ENCODE measurements around the gene MAP4K5. TPM values are rescaled to one million over a fixed set of nuclear protein-coding genes. Genes with fewer than 3 reads are reported as not detected.

MAP4K5 gene
- total RNA-seq, 2 donors from 2014 or later: 45.0 to 60.3 TPM

GRCh38 chr14:50373959-50374358 lies 158.4 kb downstream of the MAP4K5 start:
- H3K9me3 ChIP-seq (ENCODE audit: control insufficient read depth, low read length): no peaks in the 10 kb centered on the region
- H3K27ac Mint-ChIP-seq: no peak overlapping the region
- no peak overlapping the region for H3K27ac ChIP-seq (ENCODE audit: low read depth, low read length)
- H3K9me3 Mint-ChIP-seq: peaks cover 4% of the 10 kb centered on the region
- no peak for DNase-seq
- no peaks in the 10 kb centered on the region for H3K27me3 ChIP-seq (ENCODE audit: control insufficient read depth, insufficient read depth, low read length, poor library complexity, severe bottlenecking)
- no peak overlapping the region for H3K9ac ChIP-seq (ENCODE audit: extremely low read depth, low read length, poor library complexity, severe bottlenecking)
- no peaks in the 10 kb centered on the region for H3K4me1 ChIP-seq (ENCODE audit: control insufficient read depth, insufficient read depth, low read length)
- TF ChIP-seq CTCF (conservative IDR thresholded peaks at IDR 0.05): no peak
- no peak overlapping the region for H3K4me3 Mint-ChIP-seq
- no peak overlapping the region for H3K4me3 ChIP-seq (ENCODE audit: low read length)
- WGBS, 2 experiments (ENCODE audit: insufficient coverage in 1 of 2, insufficient read length in 1 of 2): 83 to 97% methylated on average over 2 to 3 of the region's 3 CpGs
- no peaks in the 10 kb centered on the region for H3K36me3 ChIP-seq (ENCODE audit: control insufficient read depth, insufficient read depth, low read length)
- no peaks in the 10 kb centered on the region for H3K36me3 Mint-ChIP-seq (ENCODE audit: low read depth)
- peaks cover 2% of the 10 kb centered on the region for H3K27me3 Mint-ChIP-seq (ENCODE audit: insufficient read depth)
- H3K4me1 Mint-ChIP-seq: no peaks in the 10 kb centered on the region

DNA sequence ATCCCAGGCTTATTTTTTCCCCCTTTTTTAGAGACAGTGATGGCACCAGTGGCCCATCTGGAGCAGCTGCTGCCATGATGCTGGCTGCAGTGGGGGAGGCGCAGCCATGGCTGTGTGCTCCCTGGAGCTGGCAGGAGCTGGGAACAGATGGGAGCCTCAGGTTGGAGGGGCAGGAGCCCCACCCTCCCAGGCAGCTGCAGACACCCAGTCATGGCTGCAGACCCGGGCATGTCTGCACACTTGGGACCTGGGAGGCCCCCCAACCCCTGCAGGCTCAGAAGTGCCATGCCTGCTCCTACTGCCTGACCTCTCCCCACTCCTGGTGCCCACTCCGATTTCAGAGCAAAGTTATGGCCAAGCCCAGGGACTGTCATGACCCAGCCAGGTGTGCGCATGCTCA lies 160.8 kb downstream of the MAP4K5 start:
- Mint-ChIP-seq H3K27ac (no peak overlapping the region), H3K4me3 (no peak overlapping the region), H3K27me3 (ENCODE audit: insufficient read depth) (peaks cover 2% of the 10 kb centered on the region), H3K36me3 (ENCODE audit: low read depth) (no peaks in the 10 kb centered on the region), H3K9me3 (peaks cover 4% of the 10 kb centered on the region), H3K4me1 (no peaks in the 10 kb centered on the region)
- no peak for DNase-seq
- TF ChIP-seq CTCF (conservative IDR thresholded peaks at IDR 0.05): no peak
- Histone ChIP-seq H3K27me3 (ENCODE audit: control insufficient read depth, insufficient read depth, low read length, poor library complexity, severe bottlenecking) (no peaks in the 10 kb centered on the region), H3K9ac (ENCODE audit: extremely low read depth, low read length, poor library complexity, severe bottlenecking) (no peak overlapping the region), H3K4me1 (ENCODE audit: control insufficient read depth, insufficient read depth, low read length) (no peaks in the 10 kb centered on the region), H3K4me3 (ENCODE audit: low read length) (no peak overlapping the region), H3K36me3 (ENCODE audit: control insufficient read depth, insufficient read depth, low read length) (no peaks in the 10 kb centered on the region), H3K9me3 (ENCODE audit: control insufficient read depth, low read length) (no peaks in the 10 kb centered on the region), H3K27ac (ENCODE audit: low read depth, low read length) (no peak overlapping the region)
- WGBS, 2 experiments (ENCODE audit: insufficient coverage in 1 of 2, insufficient read length in 1 of 2): 88 to 100% methylated on average over 2 to 4 of the region's 4 CpGs

Other genes starting within 250 kb of the MAP4K5 start
- 10 to 100 TPM; 15.9 to 23.2 TPM for gene L2HGDH, start 220.3 kb downstream of the MAP4K5 start, total RNA-seq
- 10 to 100 TPM; 15.3 to 16.6 TPM for gene DMAC2L, start 220.2 kb downstream of the MAP4K5 start, total RNA-seq
- gene CDKL1, start 135.7 kb downstream of the MAP4K5 start, total RNA-seq: 1 to 10 TPM; 1.5 to 2.6 TPM
- 1 to 10 TPM in 1 of 2 donors, under 1 TPM in 1; 0.88 to 1.7 TPM for gene ATL1, start 27.6 kb upstream of the MAP4K5 start, total RNA-seq
- 10 to 100 TPM; 42.1 to 44.0 TPM for gene SAV1, start 135.7 kb upstream of the MAP4K5 start, total RNA-seq

Measured in endodermal cell (in vitro differentiated cells).